SK-N-SH (cell line): ENCODE data around the gene UPF2.

Experiments used
- CHD2 ChIP-seq: fragments of 150-350 bp; IDR thresholded peaks from 2 replicates; pipeline ENCODE4 v1.6.1; 2018; ENCODE audit warnings: low read length; ENCODE audit not compliant: partially characterized antibody
- EZH2phosphoT487 ChIP-seq: fragments of 200-600 bp; sonication (generic); IDR thresholded peaks from 2 replicates; pipeline ENCODE4 v1.6.1; 2017; ENCODE audit warnings: low read depth, mixed run types, mild to moderate bottlenecking, antibody characterized with exemption, moderate library complexity, borderline replicate concordance
- GATA2 ChIP-seq: sonication (generic); formaldehyde crosslinking; IDR thresholded peaks from 2 replicates; pipeline ENCODE4 v1.5.0; 2020; ENCODE audit warnings: mild to moderate bottlenecking, missing genetic modification reagents
- JUND ChIP-seq: IDR thresholded peaks from 2 replicates; pipeline ENCODE4 v1.4.0; 2012
- MEF2A ChIP-seq: IDR thresholded peaks from 2 replicates; pipeline ENCODE4 v1.4.0; 2012; ENCODE audit warnings: low read depth, borderline replicate concordance
- POLR2AphosphoS5 ChIP-seq: IDR thresholded peaks from 2 replicates; pipeline ENCODE4 v1.6.1; 2012; ENCODE audit warnings: low read depth, low read length
- RCOR1 ChIP-seq: fragments of 150-350 bp; IDR thresholded peaks from 2 replicates; pipeline ENCODE4 v1.6.1; 2017; ENCODE audit warnings: antibody characterized with exemption, low read length
- RFX5 ChIP-seq: IDR thresholded peaks from 2 replicates; pipeline ENCODE4 v1.6.1; 2012; ENCODE audit warnings: mild to moderate bottlenecking, improper control_type of control experiment, low read length
- SIN3A ChIP-seq: IDR thresholded peaks from 2 replicates; pipeline ENCODE4 v1.6.1; 2012; ENCODE audit warnings: low read depth, mild to moderate bottlenecking, low read length, moderate library complexity, borderline replicate concordance
- TEAD4 ChIP-seq: IDR thresholded peaks from 2 replicates; pipeline ENCODE4 v1.4.0; 2012; ENCODE audit warnings: mild to moderate bottlenecking, borderline replicate concordance; ENCODE audit not compliant: insufficient read depth
- TF ChIP-seq, protein P1 (sequence below): IDR thresholded peaks from 2 replicates; pipeline ENCODE4 v1.6.1; 2012; ENCODE audit warnings: mild to moderate bottlenecking, low read depth, low read length, moderate library complexity
- TF ChIP-seq, protein P2 (sequence below): fragments of 200-600 bp; sonication (generic); IDR thresholded peaks from 2 replicates; pipeline ENCODE4 v1.6.1; 2017; ENCODE audit warnings: antibody characterized with exemption, mild to moderate bottlenecking, moderate library complexity
- TF ChIP-seq, protein P3 (sequence below): fragments of 150-350 bp; IDR thresholded peaks from 2 replicates; pipeline ENCODE4 v1.6.1; 2017; ENCODE audit warnings: antibody characterized with exemption, low read length, low read depth, borderline replicate concordance
- TF ChIP-seq, protein P4 (sequence below): IDR thresholded peaks from 2 replicates; pipeline ENCODE4 v1.4.0; 2012; ENCODE audit warnings: low read depth

DNA sequence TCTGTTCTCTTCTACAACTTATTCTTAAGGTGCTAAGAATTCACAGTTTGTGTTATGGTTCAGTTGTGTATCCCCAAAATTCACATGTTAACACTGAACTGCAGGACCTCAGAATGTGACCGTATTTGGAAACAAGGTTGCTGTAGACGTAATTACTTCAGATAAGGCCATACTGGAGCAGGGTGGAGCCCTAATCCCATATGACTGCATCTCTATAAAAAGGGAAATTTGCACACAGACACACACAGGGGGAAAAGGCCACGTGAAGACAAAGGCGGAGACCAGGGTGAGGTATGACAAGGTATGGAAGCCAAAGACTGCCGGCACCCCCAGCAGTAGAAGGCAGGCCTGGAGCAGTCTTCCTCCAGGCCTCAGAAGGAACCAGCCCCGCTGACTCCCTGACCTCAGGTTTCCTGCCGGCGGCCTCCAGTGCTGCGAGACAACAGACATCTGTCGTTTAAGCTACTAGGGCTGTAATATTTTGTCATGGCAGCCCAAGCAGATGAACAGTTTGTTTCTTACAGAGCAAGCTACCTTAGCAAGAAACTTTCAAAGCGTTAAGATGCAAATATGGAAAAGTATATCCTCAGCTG is 120.7 kb downstream of the UPF2 start:
- TF ChIP-seq, protein P1, sequence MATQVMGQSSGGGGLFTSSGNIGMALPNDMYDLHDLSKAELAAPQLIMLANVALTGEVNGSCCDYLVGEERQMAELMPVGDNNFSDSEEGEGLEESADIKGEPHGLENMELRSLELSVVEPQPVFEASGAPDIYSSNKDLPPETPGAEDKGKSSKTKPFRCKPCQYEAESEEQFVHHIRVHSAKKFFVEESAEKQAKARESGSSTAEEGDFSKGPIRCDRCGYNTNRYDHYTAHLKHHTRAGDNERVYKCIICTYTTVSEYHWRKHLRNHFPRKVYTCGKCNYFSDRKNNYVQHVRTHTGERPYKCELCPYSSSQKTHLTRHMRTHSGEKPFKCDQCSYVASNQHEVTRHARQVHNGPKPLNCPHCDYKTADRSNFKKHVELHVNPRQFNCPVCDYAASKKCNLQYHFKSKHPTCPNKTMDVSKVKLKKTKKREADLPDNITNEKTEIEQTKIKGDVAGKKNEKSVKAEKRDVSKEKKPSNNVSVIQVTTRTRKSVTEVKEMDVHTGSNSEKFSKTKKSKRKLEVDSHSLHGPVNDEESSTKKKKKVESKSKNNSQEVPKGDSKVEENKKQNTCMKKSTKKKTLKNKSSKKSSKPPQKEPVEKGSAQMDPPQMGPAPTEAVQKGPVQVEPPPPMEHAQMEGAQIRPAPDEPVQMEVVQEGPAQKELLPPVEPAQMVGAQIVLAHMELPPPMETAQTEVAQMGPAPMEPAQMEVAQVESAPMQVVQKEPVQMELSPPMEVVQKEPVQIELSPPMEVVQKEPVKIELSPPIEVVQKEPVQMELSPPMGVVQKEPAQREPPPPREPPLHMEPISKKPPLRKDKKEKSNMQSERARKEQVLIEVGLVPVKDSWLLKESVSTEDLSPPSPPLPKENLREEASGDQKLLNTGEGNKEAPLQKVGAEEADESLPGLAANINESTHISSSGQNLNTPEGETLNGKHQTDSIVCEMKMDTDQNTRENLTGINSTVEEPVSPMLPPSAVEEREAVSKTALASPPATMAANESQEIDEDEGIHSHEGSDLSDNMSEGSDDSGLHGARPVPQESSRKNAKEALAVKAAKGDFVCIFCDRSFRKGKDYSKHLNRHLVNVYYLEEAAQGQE, result no peak
- TF ChIP-seq, protein P2, sequence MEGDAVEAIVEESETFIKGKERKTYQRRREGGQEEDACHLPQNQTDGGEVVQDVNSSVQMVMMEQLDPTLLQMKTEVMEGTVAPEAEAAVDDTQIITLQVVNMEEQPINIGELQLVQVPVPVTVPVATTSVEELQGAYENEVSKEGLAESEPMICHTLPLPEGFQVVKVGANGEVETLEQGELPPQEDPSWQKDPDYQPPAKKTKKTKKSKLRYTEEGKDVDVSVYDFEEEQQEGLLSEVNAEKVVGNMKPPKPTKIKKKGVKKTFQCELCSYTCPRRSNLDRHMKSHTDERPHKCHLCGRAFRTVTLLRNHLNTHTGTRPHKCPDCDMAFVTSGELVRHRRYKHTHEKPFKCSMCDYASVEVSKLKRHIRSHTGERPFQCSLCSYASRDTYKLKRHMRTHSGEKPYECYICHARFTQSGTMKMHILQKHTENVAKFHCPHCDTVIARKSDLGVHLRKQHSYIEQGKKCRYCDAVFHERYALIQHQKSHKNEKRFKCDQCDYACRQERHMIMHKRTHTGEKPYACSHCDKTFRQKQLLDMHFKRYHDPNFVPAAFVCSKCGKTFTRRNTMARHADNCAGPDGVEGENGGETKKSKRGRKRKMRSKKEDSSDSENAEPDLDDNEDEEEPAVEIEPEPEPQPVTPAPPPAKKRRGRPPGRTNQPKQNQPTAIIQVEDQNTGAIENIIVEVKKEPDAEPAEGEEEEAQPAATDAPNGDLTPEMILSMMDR, result no peak
- TF ChIP-seq JUND (no peak), RFX5 (no peak), MEF2A (no peak), POLR2AphosphoS5 (no peak), EZH2phosphoT487 (no peak), TEAD4 (no peak), CHD2 (no peak), GATA2 (no peak), SIN3A (no peak), RCOR1 (no peak)
- TF ChIP-seq, protein P3, sequence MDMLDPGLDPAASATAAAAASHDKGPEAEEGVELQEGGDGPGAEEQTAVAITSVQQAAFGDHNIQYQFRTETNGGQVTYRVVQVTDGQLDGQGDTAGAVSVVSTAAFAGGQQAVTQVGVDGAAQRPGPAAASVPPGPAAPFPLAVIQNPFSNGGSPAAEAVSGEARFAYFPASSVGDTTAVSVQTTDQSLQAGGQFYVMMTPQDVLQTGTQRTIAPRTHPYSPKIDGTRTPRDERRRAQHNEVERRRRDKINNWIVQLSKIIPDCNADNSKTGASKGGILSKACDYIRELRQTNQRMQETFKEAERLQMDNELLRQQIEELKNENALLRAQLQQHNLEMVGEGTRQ, result no peak
- TF ChIP-seq, protein P4, sequence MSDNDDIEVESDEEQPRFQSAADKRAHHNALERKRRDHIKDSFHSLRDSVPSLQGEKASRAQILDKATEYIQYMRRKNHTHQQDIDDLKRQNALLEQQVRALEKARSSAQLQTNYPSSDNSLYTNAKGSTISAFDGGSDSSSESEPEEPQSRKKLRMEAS, result no peak
